Mesodermal cell (in vitro differentiated cells): ENCODE results near the gene CYP1B1. TPM values are rescaled to one million over a fixed set of nuclear protein-coding genes. Genes with fewer than 3 reads are reported as not detected.

ENCODE experiments used
- H3K27ac ChIP-seq: 2 replicates; pipeline ENCODE4 v1.7.0; 2013; ENCODE audit warnings: mild to moderate bottlenecking, low read depth, low read length, moderate library complexity; ENCODE audit not compliant: severe bottlenecking
- H3K36me3 ChIP-seq: 2 replicates; pipeline ENCODE4 v1.7.1; 2013; ENCODE audit warnings: mild to moderate bottlenecking, low read length, moderate library complexity; ENCODE audit not compliant: control insufficient read depth, insufficient read depth
- H3K4me1 ChIP-seq: one replicate; pipeline ENCODE4 v1.7.1; 2013; ENCODE audit warnings: mild to moderate bottlenecking, low read length; ENCODE audit not compliant: insufficient read depth, control insufficient read depth, poor library complexity, severe bottlenecking
- H3K4me3 ChIP-seq: 2 replicates; pipeline ENCODE4 v1.7.0; 2013; ENCODE audit warnings: low read length, control low read depth, mild to moderate bottlenecking; ENCODE audit not compliant: insufficient read depth, poor library complexity, severe bottlenecking; ENCODE audit errors: extremely low read depth
- H3K9me3 ChIP-seq: 2 replicates; pipeline ENCODE4 v1.7.1; 2013; ENCODE audit warnings: mild to moderate bottlenecking, low read length, moderate library complexity; ENCODE audit not compliant: control insufficient read depth
- WGBS, 2 experiments: methylation state at CpG; one replicate each; pipeline ENCODE4 v1.1.5; 2013; ENCODE audit warnings: missing lambda C conversion rate in 2 of 2; ENCODE audit not compliant: insufficient coverage in 2 of 2; 5-methylcytosine and 5-hydroxymethylcytosine counted together
- polyA plus RNA-seq, 2 experiments: library from polyadenylated mRNA; stranded (reverse); fragments of 50-300 nt; gene quantifications; one replicate each; pipeline ENCODE4 v1.2.3, GENCODE V29; 2013

CYP1B1 gene
- polyA plus RNA-seq (2013, experiment 1 of 2), result 4.1 TPM
- 3.1 TPM for polyA plus RNA-seq (2013, experiment 2 of 2)

- Histone ChIP-seq H3K4me3 (peak within 1 kb of the TSS; percentile 49), H3K9me3 (no peaks in the 10 kb centered on the region), H3K4me1 (peaks cover 14% of the 10 kb centered on the region), H3K36me3 (no peaks in the 10 kb centered on the region), H3K27ac (no peak within 1 kb of the TSS)
- 3 to 7% methylated on average over 26 to 28 of the region's 46 CpGs for WGBS, 2 experiments
These were observed at the start of gene CYP1B1 for GRCh38 chr2:38075507-38076151. TSS of gene CYP1B1 (minus strand) at chr2:38076151. CDS start at chr2:38075388, 763 bp downstream.

GRCh38 chr2:38125007-38125406, 49.1 kb upstream of the CYP1B1 start:
- WGBS, 2 experiments, result 84 to 89% methylated on average over 5 of the region's 5 CpGs
- H3K27ac ChIP-seq, result no peak overlapping the region
- H3K4me1 ChIP-seq, result no peaks in the 10 kb centered on the region
- H3K9me3 ChIP-seq, result peaks cover 14% of the 10 kb centered on the region
- no peak overlapping the region for H3K4me3 ChIP-seq
- H3K36me3 ChIP-seq, result no peaks in the 10 kb centered on the region

- WGBS, 2 experiments, result 86 to 100% methylated on average over 1 of the region's 1 CpG
- Histone ChIP-seq H3K4me3 (no peak overlapping the region), H3K27ac (no peak overlapping the region), H3K9me3 (peaks cover 14% of the 10 kb centered on the region), H3K36me3 (no peaks in the 10 kb centered on the region), H3K4me1 (no peaks in the 10 kb centered on the region)
These were observed 48.0 kb upstream of the CYP1B1 start for GRCh38 chr2:38123911-38124310.

GRCh38 chr2:38122344-38122743, 46.4 kb upstream of the CYP1B1 start:
- peaks cover 7% of the 10 kb centered on the region for H3K9me3 ChIP-seq
- H3K27ac ChIP-seq, result no peak overlapping the region
- no peaks in the 10 kb centered on the region for H3K36me3 ChIP-seq
- H3K4me3 ChIP-seq, result no peak overlapping the region
- H3K4me1 ChIP-seq, result no peaks in the 10 kb centered on the region
- WGBS, 2 experiments, result 91 to 95% methylated on average over 6 of the region's 7 CpGs

GRCh38 chr2:38121481-38121880, 45.5 kb upstream of the CYP1B1 start:
- H3K4me1 ChIP-seq, result peaks cover 2% of the 10 kb centered on the region
- WGBS, 2 experiments, result 88% methylated on average over 1 of the region's 2 CpGs; no CpG with 5 or more reads in 1 of the 2 experiments
- no peak overlapping the region for H3K4me3 ChIP-seq
- H3K27ac ChIP-seq, result no peak overlapping the region
- H3K36me3 ChIP-seq, result no peaks in the 10 kb centered on the region
- H3K9me3 ChIP-seq, result no peaks in the 10 kb centered on the region

GRCh38 chr2:38120829-38121228, 44.9 kb upstream of the CYP1B1 start:
- no peak overlapping the region for H3K4me3 ChIP-seq
- H3K9me3 ChIP-seq, result no peaks in the 10 kb centered on the region
- H3K36me3 ChIP-seq, result no peaks in the 10 kb centered on the region
- peaks cover 2% of the 10 kb centered on the region for H3K4me1 ChIP-seq
- 92 to 97% methylated on average over 4 of the region's 5 CpGs for WGBS, 2 experiments
- no peak overlapping the region for H3K27ac ChIP-seq

- Histone ChIP-seq H3K36me3 (no peaks in the 10 kb centered on the region), H3K9me3 (no peaks in the 10 kb centered on the region), H3K4me3 (no peak overlapping the region), H3K4me1 (peaks cover 2% of the 10 kb centered on the region), H3K27ac (no peak overlapping the region)
- whole genome bisulfite sequencing, 2 experiments, result 100% methylated on average over 1 of the region's 2 CpGs; no CpG with 5 or more reads in 1 of the 2 experiments
These were observed 44.3 kb upstream of the CYP1B1 start for GRCh38 chr2:38120264-38120592.

GRCh38 chr2:38116762-38117161, 40.8 kb upstream of the CYP1B1 start:
- no peaks in the 10 kb centered on the region for H3K36me3 ChIP-seq
- H3K27ac ChIP-seq, result no peak overlapping the region
- no peaks in the 10 kb centered on the region for H3K9me3 ChIP-seq
- WGBS, 2 experiments, result 93 to 100% methylated on average over 2 of the region's 3 CpGs
- H3K4me3 ChIP-seq, result no peak overlapping the region
- H3K4me1 ChIP-seq, result peaks cover 2% of the 10 kb centered on the region

GRCh38 chr2:38115216-38116032, 39.5 kb upstream of the CYP1B1 start:
- H3K4me3 ChIP-seq, result no peak overlapping the region
- H3K9me3 ChIP-seq, result peaks cover 4% of the 10 kb centered on the region
- WGBS, 2 experiments, result 0% methylated on average over 4 of the region's 8 CpGs
- H3K36me3 ChIP-seq, result no peaks in the 10 kb centered on the region
- H3K27ac ChIP-seq, result no peak overlapping the region
- peaks cover 2% of the 10 kb centered on the region for H3K4me1 ChIP-seq

- Histone ChIP-seq H3K27ac (no peak overlapping the region), H3K9me3 (peaks cover 4% of the 10 kb centered on the region), H3K4me3 (no peak overlapping the region), H3K4me1 (peaks cover 2% of the 10 kb centered on the region), H3K36me3 (no peaks in the 10 kb centered on the region)
- WGBS, 2 experiments, result 94 to 100% methylated on average over 4 of the region's 4 CpGs
These were observed 38.2 kb upstream of the CYP1B1 start for GRCh38 chr2:38113981-38114708.
